A673 (cell line): ENCODE data around the gene EHMT1.

Experiments used
- EZH2 ChIP-seq: fragments of 200-600 bp; sonication (generic); IDR thresholded peaks from 2 replicates; pipeline ENCODE4 v1.6.1; 2017; ENCODE audit warnings: borderline replicate concordance, low read depth, mild to moderate bottlenecking, mixed read lengths, antibody characterized with exemption, low read length; ENCODE audit not compliant: poor library complexity, severe bottlenecking
- TF ChIP-seq, protein P1 (sequence below): fragments of 300-800, 200-600 bp; sonication (generic); conservative IDR thresholded peaks from 2 replicates; pipeline ENCODE4 v1.5.1; 2017; ENCODE audit warnings: low read depth, mild to moderate bottlenecking, antibody characterized with exemption, low read length, moderate library complexity, mixed read lengths

DNA sequence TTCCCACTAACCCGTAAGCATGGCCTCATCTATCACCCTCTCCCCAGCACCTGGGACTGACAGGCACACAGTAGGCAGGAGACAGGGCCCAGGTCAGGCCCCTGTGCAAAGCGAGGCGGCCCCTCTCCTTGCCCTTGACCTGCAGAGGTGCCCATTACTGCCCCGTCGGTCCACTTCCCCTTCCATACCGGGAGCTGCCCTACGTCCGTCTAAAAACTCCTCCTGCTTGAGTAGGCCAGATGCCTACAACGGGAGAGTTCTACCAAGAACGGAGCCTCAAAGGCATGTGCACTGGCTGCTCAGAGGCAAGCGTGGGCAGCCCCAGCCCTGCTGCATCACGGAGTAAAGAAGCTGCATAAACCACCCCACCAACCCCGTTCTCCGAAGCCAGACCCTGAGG, 35.5 kb upstream of the EHMT1 start:
- TF ChIP-seq, protein P1, sequence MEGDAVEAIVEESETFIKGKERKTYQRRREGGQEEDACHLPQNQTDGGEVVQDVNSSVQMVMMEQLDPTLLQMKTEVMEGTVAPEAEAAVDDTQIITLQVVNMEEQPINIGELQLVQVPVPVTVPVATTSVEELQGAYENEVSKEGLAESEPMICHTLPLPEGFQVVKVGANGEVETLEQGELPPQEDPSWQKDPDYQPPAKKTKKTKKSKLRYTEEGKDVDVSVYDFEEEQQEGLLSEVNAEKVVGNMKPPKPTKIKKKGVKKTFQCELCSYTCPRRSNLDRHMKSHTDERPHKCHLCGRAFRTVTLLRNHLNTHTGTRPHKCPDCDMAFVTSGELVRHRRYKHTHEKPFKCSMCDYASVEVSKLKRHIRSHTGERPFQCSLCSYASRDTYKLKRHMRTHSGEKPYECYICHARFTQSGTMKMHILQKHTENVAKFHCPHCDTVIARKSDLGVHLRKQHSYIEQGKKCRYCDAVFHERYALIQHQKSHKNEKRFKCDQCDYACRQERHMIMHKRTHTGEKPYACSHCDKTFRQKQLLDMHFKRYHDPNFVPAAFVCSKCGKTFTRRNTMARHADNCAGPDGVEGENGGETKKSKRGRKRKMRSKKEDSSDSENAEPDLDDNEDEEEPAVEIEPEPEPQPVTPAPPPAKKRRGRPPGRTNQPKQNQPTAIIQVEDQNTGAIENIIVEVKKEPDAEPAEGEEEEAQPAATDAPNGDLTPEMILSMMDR: no peak
- TF ChIP-seq EZH2: no peak
